GM21529 (cell line): ENCODE measurements around the gene GEN1.

Source experiments
- ATAC-seq: cut with Tn5 transposase; IDR thresholded peaks from one replicate; pipeline ENCODE4 v1.9.1; 2021; ENCODE audit not compliant: unreplicated experiment

The GEN1 gene

GRCh38 chr2:17793803-17794354, 39.9 kb downstream of the GEN1 start:
- ATAC-seq, result peak; percentile 24

- ATAC-seq, result no peak
Observed at GRCh38 chr2:17795309-17795708, 41.4 kb downstream of the GEN1 start.

GRCh38 chr2:17798338-17798737, 44.4 kb downstream of the GEN1 start:
- ATAC-seq, result no peak

- ATAC-seq, result no peak
Observed at GRCh38 chr2:17799301-17800120, 45.6 kb downstream of the GEN1 start.

GRCh38 chr2:17800219-17800618, 46.3 kb downstream of the GEN1 start:
- no peak for ATAC-seq

GRCh38 chr2:17800693-17801458, 46.9 kb downstream of the GEN1 start:
- ATAC-seq, result no peak

- no peak for ATAC-seq
Observed at GRCh38 chr2:17803497-17803896, 49.6 kb downstream of the GEN1 start.

GRCh38 chr2:17804358-17804757, 50.4 kb downstream of the GEN1 start:
- peak; percentile 79 for ATAC-seq

GRCh38 chr2:17805166-17805565, 51.2 kb downstream of the GEN1 start:
- ATAC-seq, result peak; percentile 43

- no peak for ATAC-seq
Observed at GRCh38 chr2:17805717-17806363, 51.9 kb downstream of the GEN1 start.

GRCh38 chr2:17813010-17813741, 59.2 kb downstream of the GEN1 start:
- peak; percentile 48 for ATAC-seq

GRCh38 chr2:17813742-17814473, 60.0 kb downstream of the GEN1 start:
- peak; percentile 89 for ATAC-seq

GRCh38 chr2:17814601-17815000, 60.7 kb downstream of the GEN1 start:
- no peak for ATAC-seq

- peak; percentile 36 for ATAC-seq
Observed at GRCh38 chr2:17815468-17816184, 61.7 kb downstream of the GEN1 start.

- ATAC-seq, result no peak
Observed at GRCh38 chr2:17816396-17817245, 62.7 kb downstream of the GEN1 start, which contains the start of gene MSGN1. Gene MSGN1, plus strand, starts transcription at chr2:17816460. Its CDS starts 59 bp downstream, at chr2:17816519.

GRCh38 chr2:17818235-17818815, 64.4 kb downstream of the GEN1 start:
- no peak for ATAC-seq

GRCh38 chr2:17821080-17821479, 67.1 kb downstream of the GEN1 start:
- ATAC-seq, result no peak
